OCI-LY3 (cell line): ENCODE measurements around the gene WNT7A.

Source experiments
- H2AFZ ChIP-seq: fragments of 200-600, 300-600 bp; shearing (Covaris generic); 2 replicates; pipeline ENCODE4 v1.6.0; 2014; ENCODE audit warnings: antibody characterized with exemption, low read depth, low read length
- H3K27ac ChIP-seq: fragments of 200-600, 300-600 bp; sonication (generic); 2 replicates; pipeline ENCODE4 v1.5.1; 2014; ENCODE audit warnings: mild to moderate bottlenecking, low read length, moderate library complexity, mixed read lengths
- H3K27me3 ChIP-seq: fragments of 200-600, 300-600 bp; sonication (generic); 2 replicates; pipeline ENCODE4 v1.6.1; 2014; ENCODE audit warnings: low read depth, low read length, mixed read lengths
- H3K36me3 ChIP-seq: fragments of 200-600, 300-600 bp; sonication (generic); replicated peaks from 2 replicates; pipeline ENCODE3; 2014; ENCODE audit warnings: low read depth, low read length, mixed read lengths
- H3K4me1 ChIP-seq: fragments of 300-600, 200-600 bp; sonication (generic); 2 replicates; pipeline ENCODE4 v1.6.1; 2014; ENCODE audit warnings: low read length, mixed read lengths
- H3K4me2 ChIP-seq: fragments of 200-600, 300-600 bp; sonication (generic); 2 replicates; pipeline ENCODE4 v1.6.1; 2014; ENCODE audit warnings: low read length, mixed read lengths
- H3K4me3 ChIP-seq: fragments of 300-600, 200-600 bp; sonication (generic); 2 replicates; pipeline ENCODE4 v1.5.1; 2014; ENCODE audit warnings: antibody characterized with exemption, mild to moderate bottlenecking, low read length, moderate library complexity
- H3K79me2 ChIP-seq: fragments of 300-600, 200-600 bp; shearing (Covaris generic); 2 replicates; pipeline ENCODE4 v1.6.1; 2014; ENCODE audit warnings: mild to moderate bottlenecking, low read length, mixed read lengths
- H3K9ac ChIP-seq: fragments of 300-600, 200-600 bp; shearing (Covaris generic); 2 replicates; pipeline ENCODE4 v1.6.0; 2014; ENCODE audit warnings: mild to moderate bottlenecking, low read length, moderate library complexity
- H3K9me3 ChIP-seq: fragments of 200-600, 300-600 bp; shearing (Covaris generic); 2 replicates; pipeline ENCODE4 v1.6.1; 2014; ENCODE audit warnings: low read length, mixed read lengths; ENCODE audit not compliant: insufficient read depth
- H4K20me1 ChIP-seq: fragments of 200-600, 300-600 bp; sonication (generic); 2 replicates; pipeline ENCODE4 v1.6.1; 2016; ENCODE audit warnings: low read length, mixed read lengths; ENCODE audit not compliant: insufficient read depth
- CTCF ChIP-seq: fragments of 200-600, 300-600 bp; sonication (generic); IDR thresholded peaks from 2 replicates; pipeline ENCODE4 v1.5.1; 2014; ENCODE audit warnings: antibody characterized with exemption, low read length, low read depth
- EZH2phosphoT487 ChIP-seq: fragments of 200-600 bp; shearing (Covaris generic); IDR thresholded peaks from 2 replicates; pipeline ENCODE4 v1.6.1; 2018; ENCODE audit warnings: antibody characterized with exemption, mixed run types, low read depth

The WNT7A gene

DNA sequence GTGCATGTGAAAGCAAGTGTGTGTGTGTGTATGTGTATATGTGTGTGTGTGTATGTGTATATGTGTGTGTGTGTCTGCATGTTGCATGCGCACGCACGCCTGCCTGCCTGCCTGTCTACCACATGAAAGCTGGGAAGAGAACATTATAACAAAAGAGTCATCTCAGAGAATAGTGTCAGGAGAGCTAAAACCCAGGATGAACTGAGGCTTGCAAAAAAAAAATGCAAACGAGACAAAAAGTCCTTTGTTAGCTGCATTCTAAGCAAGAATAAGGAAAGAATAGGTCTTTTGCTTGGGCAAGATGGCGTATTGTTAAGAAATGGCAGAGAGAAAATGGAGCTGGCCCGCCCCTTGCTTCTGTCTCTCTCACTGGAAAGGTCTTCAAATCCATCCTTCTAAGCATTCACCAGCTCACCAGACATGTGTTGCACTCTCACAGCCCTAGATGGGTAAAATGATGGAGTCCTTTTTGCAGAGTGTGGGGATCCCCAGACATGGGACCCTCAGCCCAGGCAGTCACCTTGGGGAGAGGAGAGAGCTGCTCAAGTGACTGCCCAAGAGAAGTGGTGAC lies 16.4 kb downstream of the WNT7A start:
- Histone ChIP-seq H3K27me3 (peaks cover 40% of the 10 kb centered on the region), H3K27ac (no peak overlapping the region), H4K20me1 (no peaks in the 10 kb centered on the region), H3K4me3 (no peak overlapping the region), H3K4me1 (peaks cover 26% of the 10 kb centered on the region), H3K79me2 (no peaks in the 10 kb centered on the region), H2AFZ (no peak overlapping the region), H3K9me3 (no peaks in the 10 kb centered on the region), H3K36me3 (no peaks in the 10 kb centered on the region), H3K4me2 (no peak overlapping the region), H3K9ac (no peak overlapping the region)
- TF ChIP-seq EZH2phosphoT487 (no peak), CTCF (no peak)

- TF ChIP-seq CTCF = no peak
- TF ChIP-seq EZH2phosphoT487 = no peak
- no peak overlapping the region for H3K4me3 ChIP-seq
- H3K4me1 ChIP-seq = peaks cover 26% of the 10 kb centered on the region
- H3K36me3 ChIP-seq = no peaks in the 10 kb centered on the region
- H3K4me2 ChIP-seq = no peak overlapping the region
- no peaks in the 10 kb centered on the region for H4K20me1 ChIP-seq
- H3K79me2 ChIP-seq = no peaks in the 10 kb centered on the region
- H3K9me3 ChIP-seq = no peaks in the 10 kb centered on the region
- H3K27me3 ChIP-seq = peaks cover 46% of the 10 kb centered on the region
- no peak overlapping the region for H2AFZ ChIP-seq
- H3K9ac ChIP-seq = no peak overlapping the region
- no peak overlapping the region for H3K27ac ChIP-seq
Measured at GRCh38 chr3:13861461-13861860, 18.4 kb downstream of the WNT7A start.

DNA sequence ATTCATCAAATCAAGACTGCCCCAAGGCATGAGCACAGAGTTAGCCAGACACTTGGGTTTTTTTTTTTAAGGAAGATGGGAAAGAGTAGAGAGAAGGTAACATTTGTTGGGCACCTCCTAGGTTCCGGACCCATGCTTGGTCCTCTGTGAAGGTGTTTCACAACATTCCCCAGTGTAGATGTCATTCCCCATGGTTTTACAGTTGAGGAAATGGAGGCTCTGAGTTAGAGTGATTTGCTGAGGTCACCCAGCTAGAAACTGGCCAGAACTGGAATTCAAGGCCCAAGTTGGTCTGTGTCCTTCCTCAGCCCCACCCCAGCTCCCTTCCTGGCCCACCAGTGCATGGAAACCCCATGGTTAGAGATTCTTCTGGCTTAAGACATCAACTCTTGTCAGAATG lies 19.9 kb downstream of the WNT7A start:
- Histone ChIP-seq H3K27ac (no peak overlapping the region), H3K27me3 (peaks cover 49% of the 10 kb centered on the region), H2AFZ (no peak overlapping the region), H3K79me2 (no peaks in the 10 kb centered on the region), H3K9ac (no peak overlapping the region), H3K4me2 (peak overlapping the region; percentile 36; the same call in 1 of the 2 replicates), H3K36me3 (no peaks in the 10 kb centered on the region), H3K4me1 (peaks cover 26% of the 10 kb centered on the region), H3K4me3 (no peak overlapping the region), H3K9me3 (no peaks in the 10 kb centered on the region), H4K20me1 (no peaks in the 10 kb centered on the region)
- TF ChIP-seq CTCF = no peak
- TF ChIP-seq EZH2phosphoT487 = no peak

DNA sequence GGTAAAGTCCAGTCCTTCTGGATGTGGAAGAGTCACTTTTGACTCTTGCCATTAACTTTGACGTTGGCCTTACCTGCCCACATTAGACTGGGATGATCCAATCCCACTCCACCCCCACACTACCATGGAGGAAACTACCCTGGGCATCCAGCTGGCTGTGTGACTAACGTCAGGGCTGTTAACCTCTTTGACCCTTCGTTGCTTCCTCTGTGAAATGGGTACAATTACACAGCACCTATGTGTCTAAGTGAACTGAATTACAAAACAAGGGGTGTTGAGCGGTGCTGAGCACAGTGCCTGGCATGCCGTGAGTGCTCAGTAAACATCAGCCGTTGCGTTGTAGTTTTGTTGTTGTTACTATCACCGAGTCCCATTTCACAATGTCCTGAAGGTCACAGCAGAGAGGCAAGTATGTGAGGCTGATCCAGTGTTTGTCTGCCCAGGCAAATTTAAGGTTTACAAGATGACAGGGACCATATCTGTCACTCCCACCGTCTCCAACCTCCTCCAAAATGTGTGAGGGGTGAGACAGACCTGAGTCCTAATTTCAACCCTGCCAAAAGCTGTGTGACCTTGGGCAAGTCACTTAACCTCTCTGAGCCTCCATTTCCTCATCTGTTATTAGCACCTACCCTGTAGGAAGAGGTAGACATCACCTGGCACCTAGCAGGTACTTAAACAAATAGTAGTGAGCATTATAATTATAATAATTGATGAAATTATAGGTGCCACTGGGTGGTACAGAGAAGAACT lies 20.9 kb downstream of the WNT7A start:
- Histone ChIP-seq H3K36me3 (no peaks in the 10 kb centered on the region), H4K20me1 (no peaks in the 10 kb centered on the region), H3K9me3 (no peaks in the 10 kb centered on the region), H3K79me2 (no peaks in the 10 kb centered on the region), H2AFZ (no peak overlapping the region), H3K4me3 (no peak overlapping the region), H3K27me3 (peaks cover 44% of the 10 kb centered on the region), H3K4me1 (peaks cover 29% of the 10 kb centered on the region), H3K27ac (no peak overlapping the region), H3K4me2 (no peak overlapping the region), H3K9ac (no peak overlapping the region)
- TF ChIP-seq CTCF = no peak
- no peak for TF ChIP-seq EZH2phosphoT487
